Tibial nerve (tissue), 4 donors: Measurements from ENCODE around the gene FJX1. TPM values are rescaled to one million over a fixed set of nuclear protein-coding genes. Genes with fewer than 3 reads are reported as not detected.

ENCODE experiments used
- DNase-seq, 2 donors: peaks; one replicate each; pipeline ENCODE4 v3.0.0-alpha.2; 2019; ENCODE audit warnings: low spot score in 2 of 2
- H3K27ac ChIP-seq, 4 donors: fragments of 200-600 bp; sonication (generic) in 3 of 4; one replicate each; pipeline ENCODE4 v1.5.1; 2017 to 2019; ENCODE audit warnings: mild to moderate bottlenecking in 1 of 4
- H3K27me3 ChIP-seq, 2 donors: fragments of 200-600 bp; sonication (generic) in 1 of 2; one replicate each; pipeline versions ENCODE4 v1.5.1 to v1.6.0; 2017 to 2019
- H3K36me3 ChIP-seq, 3 donors: fragments of 200-600 bp; sonication (generic); one replicate each; pipeline ENCODE4 v1.5.1; 2018 to 2019
- H3K4me1 ChIP-seq, 4 donors: fragments of 200-600 bp; sonication (generic) in 3 of 4; one replicate each; pipeline ENCODE4 v1.5.1; 2017 to 2019
- H3K4me3 ChIP-seq, 4 donors: fragments of 200-600 bp; sonication (generic) in 3 of 4; one replicate each; pipeline ENCODE4 v1.5.1; 2017 to 2019; ENCODE audit warnings: mild to moderate bottlenecking in 1 of 4, moderate library complexity in 1 of 4
- H3K9me3 ChIP-seq, 4 donors: fragments of 200-600 bp; sonication (generic) in 3 of 4; one replicate each; pipeline ENCODE4 v1.5.1; 2017 to 2019
- EP300 ChIP-seq, 2 donors: sonication (generic); formaldehyde crosslinking; IDR thresholded peaks; one replicate each; pipeline ENCODE4 v1.6.1; 2017; ENCODE audit warnings: antibody characterized with exemption in 2 of 2, mild to moderate bottlenecking in 1 of 2
- POLR2A ChIP-seq, 2 donors: fragments of 450-650 bp; IDR thresholded peaks; one replicate each; pipeline ENCODE4 v1.6.1; 2017; ENCODE audit warnings: antibody characterized with exemption in 2 of 2, mild to moderate bottlenecking in 2 of 2, moderate library complexity in 2 of 2
- WGBS, 2 donors: methylation state at CpG; one replicate each; pipeline ENCODE4 v1.1.5; 2018; 5-methylcytosine and 5-hydroxymethylcytosine counted together
- total RNA-seq, 4 donors: library from RNA; depleted of rRNA; stranded (reverse); fragments of >200 nt; gene quantifications; one replicate each; pipeline ENCODE4 v1.1.0, GENCODE V29; 2016
- TF ChIP-seq, protein P1 (sequence below), 5 experiments: fragments of 200-600 bp in 3 of 5; fragments of 450-650 bp in 2 of 5; sonication (generic) in 3 of 5; IDR thresholded peaks; one replicate each; pipeline ENCODE4 v1.5.1; 2016 to 2019; ENCODE audit warnings: antibody characterized with exemption in 5 of 5, mild to moderate bottlenecking in 3 of 5, moderate library complexity in 2 of 5

FJX1 gene
- total RNA-seq, 4 donors from 2014 or later: 1.5 to 7.2 (median 4.9) TPM

DNA sequence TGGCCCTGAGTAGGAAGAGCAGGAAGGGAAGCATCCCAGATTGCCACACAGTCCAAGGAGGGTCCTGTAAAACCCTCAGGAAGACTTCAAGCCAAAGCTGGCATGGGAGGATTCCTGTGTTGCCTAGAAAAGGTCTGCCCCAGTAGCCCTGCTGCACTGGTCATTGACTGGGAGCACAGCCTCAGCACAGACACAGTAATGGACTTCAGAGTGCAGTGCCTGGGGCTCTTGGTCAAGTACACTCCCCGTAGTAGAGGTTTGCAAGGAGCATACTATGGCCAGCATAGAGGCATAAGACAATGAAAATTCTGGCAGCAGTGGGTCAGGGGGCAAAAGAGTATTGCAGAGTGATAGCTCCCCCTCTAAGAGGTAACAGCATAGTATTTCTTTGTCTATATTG is 36.2 kb upstream of the FJX1 start:
- Histone ChIP-seq H3K27me3 (no peaks in the 10 kb centered on the region), H3K4me3 (no peak overlapping the region), H3K36me3 (no peaks in the 10 kb centered on the region), H3K27ac (no peak overlapping the region), H3K4me1 (peaks cover 0 to 30% (median 0%) of the 10 kb centered on the region in 4 donors), H3K9me3 (no peaks in the 10 kb centered on the region)
- 45 to 46% methylated on average over 1 of the region's 1 CpG for WGBS, 2 donors
- TF ChIP-seq EP300 (IDR thresholded peaks at IDR 0.05): no peak
- TF ChIP-seq, protein P1, sequence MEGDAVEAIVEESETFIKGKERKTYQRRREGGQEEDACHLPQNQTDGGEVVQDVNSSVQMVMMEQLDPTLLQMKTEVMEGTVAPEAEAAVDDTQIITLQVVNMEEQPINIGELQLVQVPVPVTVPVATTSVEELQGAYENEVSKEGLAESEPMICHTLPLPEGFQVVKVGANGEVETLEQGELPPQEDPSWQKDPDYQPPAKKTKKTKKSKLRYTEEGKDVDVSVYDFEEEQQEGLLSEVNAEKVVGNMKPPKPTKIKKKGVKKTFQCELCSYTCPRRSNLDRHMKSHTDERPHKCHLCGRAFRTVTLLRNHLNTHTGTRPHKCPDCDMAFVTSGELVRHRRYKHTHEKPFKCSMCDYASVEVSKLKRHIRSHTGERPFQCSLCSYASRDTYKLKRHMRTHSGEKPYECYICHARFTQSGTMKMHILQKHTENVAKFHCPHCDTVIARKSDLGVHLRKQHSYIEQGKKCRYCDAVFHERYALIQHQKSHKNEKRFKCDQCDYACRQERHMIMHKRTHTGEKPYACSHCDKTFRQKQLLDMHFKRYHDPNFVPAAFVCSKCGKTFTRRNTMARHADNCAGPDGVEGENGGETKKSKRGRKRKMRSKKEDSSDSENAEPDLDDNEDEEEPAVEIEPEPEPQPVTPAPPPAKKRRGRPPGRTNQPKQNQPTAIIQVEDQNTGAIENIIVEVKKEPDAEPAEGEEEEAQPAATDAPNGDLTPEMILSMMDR (IDR thresholded peaks at IDR 0.05): no peak
- no peak for TF ChIP-seq POLR2A (IDR thresholded peaks at IDR 0.05)
- DNase-seq: no peak

- H3K4me1 ChIP-seq: peaks cover 0 to 30% (median 0%) of the 10 kb centered on the region in 4 donors
- no peaks in the 10 kb centered on the region for H3K27me3 ChIP-seq
- H3K27ac ChIP-seq: no peak overlapping the region
- no peak overlapping the region for H3K4me3 ChIP-seq
- TF ChIP-seq EP300 (IDR thresholded peaks at IDR 0.05): peak in 1 of 2 donors; percentile 28
- TF ChIP-seq, protein P1 (IDR thresholded peaks at IDR 0.05): no peak
- WGBS, 2 donors: 40 to 52% methylated on average over 1 of the region's 1 CpG
- H3K36me3 ChIP-seq: no peaks in the 10 kb centered on the region
- DNase-seq: no peak
- H3K9me3 ChIP-seq: no peaks in the 10 kb centered on the region
Measured at GRCh38 chr11:35583126-35583525, 35.1 kb upstream of the FJX1 start.

- Histone ChIP-seq H3K9me3 (no peaks in the 10 kb centered on the region), H3K27ac (no peak overlapping the region), H3K4me1 (peaks cover 0 to 30% (median 0%) of the 10 kb centered on the region in 4 donors), H3K4me3 (no peak overlapping the region), H3K27me3 (no peaks in the 10 kb centered on the region), H3K36me3 (no peaks in the 10 kb centered on the region)
- TF ChIP-seq, protein P1 (IDR thresholded peaks at IDR 0.05): no peak
- TF ChIP-seq EP300 (IDR thresholded peaks at IDR 0.05) (no peak), POLR2A (IDR thresholded peaks at IDR 0.05) (no peak)
- DNase-seq: no peak
- WGBS, 2 donors: 95 to 97% methylated on average over 1 of the region's 1 CpG
Measured at GRCh38 chr11:35583843-35584242, 34.4 kb upstream of the FJX1 start.

DNA sequence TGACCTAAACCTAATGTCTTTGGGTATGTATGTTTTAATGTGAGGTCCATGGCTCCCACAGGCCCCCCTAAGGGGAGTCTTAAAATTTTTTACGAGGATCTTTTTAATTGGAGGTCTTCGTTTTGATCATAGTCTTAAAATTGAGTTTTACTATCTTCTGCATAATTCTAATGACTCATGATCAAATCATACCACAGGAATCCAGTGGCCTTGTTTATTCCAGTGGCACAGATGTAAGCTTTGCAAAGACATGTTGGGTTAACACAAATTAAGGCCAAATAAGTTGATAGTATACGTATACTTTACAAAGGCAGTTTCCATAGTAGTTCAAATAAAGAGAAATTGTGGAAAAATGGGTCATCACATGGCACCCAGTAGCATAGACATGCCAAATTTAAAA is 33.9 kb upstream of the FJX1 start:
- Histone ChIP-seq H3K4me3 (no peak overlapping the region), H3K36me3 (no peaks in the 10 kb centered on the region), H3K4me1 (peaks cover 0 to 29% (median 0%) of the 10 kb centered on the region in 4 donors), H3K27me3 (no peaks in the 10 kb centered on the region), H3K27ac (no peak overlapping the region), H3K9me3 (no peaks in the 10 kb centered on the region)
- 88 to 92% methylated on average over 3 of the region's 3 CpGs for WGBS, 2 donors
- DNase-seq: no peak
- no peak for TF ChIP-seq EP300 (IDR thresholded peaks at IDR 0.05)
- TF ChIP-seq, protein P1 (IDR thresholded peaks at IDR 0.05): no peak
- TF ChIP-seq POLR2A (IDR thresholded peaks at IDR 0.05): no peak

DNA sequence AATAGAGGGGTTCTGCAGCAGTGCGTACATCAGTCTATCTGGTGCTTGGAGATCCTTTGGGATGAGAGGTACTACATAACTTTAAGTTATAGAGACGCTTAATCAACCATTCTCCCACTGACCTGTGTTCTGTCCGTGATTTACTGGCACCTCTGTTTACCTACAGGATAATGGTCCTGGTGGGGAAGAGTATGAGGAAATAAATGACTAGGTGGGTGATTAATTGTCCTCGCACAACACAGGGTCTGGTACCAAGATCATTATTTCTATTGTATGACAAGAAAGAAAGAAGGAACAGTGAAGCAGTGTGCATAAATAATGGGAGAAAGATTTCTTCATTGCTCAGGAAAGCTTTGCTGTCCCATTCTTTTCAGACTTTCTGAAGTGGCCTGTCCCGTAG is 32.8 kb upstream of the FJX1 start:
- Histone ChIP-seq H3K4me1 (peaks cover 0 to 21% (median 0%) of the 10 kb centered on the region in 4 donors), H3K36me3 (no peaks in the 10 kb centered on the region), H3K27ac (no peak overlapping the region), H3K27me3 (no peaks in the 10 kb centered on the region), H3K4me3 (no peak overlapping the region), H3K9me3 (no peaks in the 10 kb centered on the region)
- DNase-seq: no peak
- no peak for TF ChIP-seq POLR2A (IDR thresholded peaks at IDR 0.05)
- TF ChIP-seq, protein P1 (IDR thresholded peaks at IDR 0.05): no peak
- TF ChIP-seq EP300 (IDR thresholded peaks at IDR 0.05): no peak
- 80% methylated on average over 5 of the region's 5 CpGs for WGBS, 2 donors
